Glutamatergic neuron (in vitro differentiated cells): ENCODE measurements around the gene PPP1R12C. TPM values are rescaled to one million over a fixed set of nuclear protein-coding genes. Genes with fewer than 3 reads are reported as not detected.
A peak's percentile ranks its signal among the peaks of the same experiment; 100 is the strongest.

Experiments
- DNase-seq: peaks from one replicate; pipeline ENCODE4 v3.0.0; 2022
- H3K27ac Mint-ChIP-seq: one replicate; pipeline ENCODE4 v1.8.0; 2020; ENCODE audit warnings: mild to moderate bottlenecking, mixed read lengths, inconsistent platforms; ENCODE audit not compliant: unreplicated experiment
- H3K27me3 Mint-ChIP-seq: one replicate; pipeline ENCODE4 v1.8.0; 2020; ENCODE audit warnings: mild to moderate bottlenecking, moderate library complexity, mixed read lengths, inconsistent platforms; ENCODE audit not compliant: unreplicated experiment
- H3K36me3 Mint-ChIP-seq: one replicate; pipeline ENCODE4 v1.8.0; 2020; ENCODE audit warnings: mild to moderate bottlenecking, mixed read lengths, inconsistent platforms; ENCODE audit not compliant: unreplicated experiment
- H3K4me1 Mint-ChIP-seq: one replicate; pipeline ENCODE4 v1.8.0; 2020; ENCODE audit warnings: mild to moderate bottlenecking, low read depth, mixed read lengths, inconsistent platforms; ENCODE audit not compliant: unreplicated experiment
- H3K4me3 Mint-ChIP-seq: one replicate; pipeline ENCODE4 v1.8.0; 2020; ENCODE audit warnings: mild to moderate bottlenecking, mixed read lengths, inconsistent platforms; ENCODE audit not compliant: unreplicated experiment
- H3K9me3 Mint-ChIP-seq: one replicate; pipeline ENCODE4 v1.8.0; 2020; ENCODE audit warnings: mild to moderate bottlenecking, moderate library complexity, mixed read lengths, inconsistent platforms; ENCODE audit not compliant: unreplicated experiment
- CTCF ChIP-seq: fragments of 200-600 bp; sonication (generic); IDR thresholded peaks from one replicate; pipeline ENCODE4 v1.5.0; 2021; ENCODE audit not compliant: partially characterized antibody, unreplicated experiment
- total RNA-seq: library from RNA; stranded (reverse); fragmentation: NEBNext Ultra II Directional; extraction: Animal tissue kit (Norgen Biotek cat#: 25700); gene quantifications from one replicate; pipeline ENCODE4 v1.2.1, GENCODE V29; 2021; ENCODE audit not compliant: unreplicated experiment

PPP1R12C gene
- total RNA-seq, 1 donor from 2014 or later = 150 TPM

GRCh38 chr19:55160986-55161365, 43.5 kb upstream of the PPP1R12C start:
- no peak for TF ChIP-seq CTCF
- Mint-ChIP-seq H3K36me3 (no peaks in the 10 kb centered on the region), H3K27me3 (peaks cover 13% of the 10 kb centered on the region), H3K27ac (no peak overlapping the region), H3K9me3 (peaks cover 5% of the 10 kb centered on the region), H3K4me3 (no peak overlapping the region), H3K4me1 (peaks cover 1% of the 10 kb centered on the region)
- DNase-seq = no peak

- peaks cover 1% of the 10 kb centered on the region for H3K4me1 Mint-ChIP-seq
- H3K4me3 Mint-ChIP-seq = no peak overlapping the region
- H3K36me3 Mint-ChIP-seq = no peaks in the 10 kb centered on the region
- H3K9me3 Mint-ChIP-seq = peaks cover 3% of the 10 kb centered on the region
- peak overlapping the region; percentile 28 for H3K27ac Mint-ChIP-seq
- H3K27me3 Mint-ChIP-seq = peaks cover 11% of the 10 kb centered on the region
- peak; percentile 93 for TF ChIP-seq CTCF
- DNase-seq = peak; percentile 95
Observed at GRCh38 chr19:55160128-55160985, 42.9 kb upstream of the PPP1R12C start.

GRCh38 chr19:55158848-55159749, 41.7 kb upstream of the PPP1R12C start:
- H3K27me3 Mint-ChIP-seq = peaks cover 16% of the 10 kb centered on the region
- no peaks in the 10 kb centered on the region for H3K36me3 Mint-ChIP-seq
- H3K4me3 Mint-ChIP-seq = no peak overlapping the region
- no peak for TF ChIP-seq CTCF
- H3K27ac Mint-ChIP-seq = no peak overlapping the region
- peaks cover 1% of the 10 kb centered on the region for H3K4me1 Mint-ChIP-seq
- no peak for DNase-seq
- H3K9me3 Mint-ChIP-seq = peaks cover 8% of the 10 kb centered on the region

- peaks cover 1% of the 10 kb centered on the region for H3K4me1 Mint-ChIP-seq
- no peak for DNase-seq
- H3K4me3 Mint-ChIP-seq = no peak overlapping the region
- peaks cover 17% of the 10 kb centered on the region for H3K27me3 Mint-ChIP-seq
- peak overlapping the region; percentile 38 for H3K27ac Mint-ChIP-seq
- no peak for TF ChIP-seq CTCF
- no peaks in the 10 kb centered on the region for H3K36me3 Mint-ChIP-seq
- peaks cover 8% of the 10 kb centered on the region for H3K9me3 Mint-ChIP-seq
Observed at GRCh38 chr19:55158423-55158822, 41.0 kb upstream of the PPP1R12C start.
